ENCODE data around the gene FUOM. TPM values are rescaled to one million over a fixed set of nuclear protein-coding genes. Genes with fewer than 3 reads are reported as not detected.

Gene FUOM
- total RNA-seq, 2 donors from 2014 or later = 13.1 to 26.1 TPM

- no peak for ATAC-seq (ENCODE audit: insufficient number of reproducible peaks, low FRiP score, low read depth)
- no peak overlapping the region for H3K4me3 ChIP-seq
- H3K27me3 ChIP-seq (replicated peaks; ENCODE audit: insufficient read depth) = no peaks in the 10 kb centered on the region
- H3K4me1 ChIP-seq (ENCODE audit: control insufficient read depth in 1 of 2, low read depth in 2 of 2) = no peaks in the 10 kb centered on the region
- no peaks in the 10 kb centered on the region for H3K9me3 ChIP-seq
- no peak overlapping the region for H3K27ac ChIP-seq
- TF ChIP-seq CTCF (IDR thresholded peaks at IDR 0.05) = no peak
- peaks cover 35% of the 10 kb centered on the region for H3K36me3 ChIP-seq
- DNase-seq (ENCODE audit: low spot score) = no peak
Measured at GRCh38 chr10:133401981-133402725, 44.3 kb upstream of the FUOM start.

DNA sequence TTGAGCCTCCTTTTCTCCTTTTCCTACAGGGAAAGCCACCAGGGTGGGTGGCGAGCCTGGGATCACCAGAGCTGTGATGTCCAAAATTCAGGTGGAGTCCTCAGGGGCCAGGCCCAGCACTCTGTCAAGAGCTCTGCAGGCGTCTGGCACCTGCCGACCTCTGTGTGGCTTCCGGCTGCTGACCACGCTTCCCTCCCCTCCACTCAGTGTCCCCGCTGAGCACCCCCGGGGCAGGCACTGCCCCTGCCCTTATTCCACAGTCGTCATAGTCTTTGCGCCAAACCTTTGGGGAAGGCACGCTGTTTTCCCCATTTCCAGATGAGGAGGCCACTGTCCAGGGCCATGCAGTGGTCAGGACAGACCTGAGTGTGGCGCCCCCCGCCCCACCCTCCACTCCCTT lies 43.7 kb upstream of the FUOM start:
- H3K36me3 ChIP-seq = peaks cover 38% of the 10 kb centered on the region
- DNase-seq (ENCODE audit: low spot score) (no peak), ATAC-seq (ENCODE audit: insufficient number of reproducible peaks, low FRiP score, low read depth) (no peak)
- H3K27me3 ChIP-seq (replicated peaks; ENCODE audit: insufficient read depth) = no peaks in the 10 kb centered on the region
- H3K4me3 ChIP-seq = no peak overlapping the region
- no peak for TF ChIP-seq CTCF (IDR thresholded peaks at IDR 0.05)
- no peaks in the 10 kb centered on the region for H3K9me3 ChIP-seq
- no peak overlapping the region for H3K27ac ChIP-seq
- no peaks in the 10 kb centered on the region for H3K4me1 ChIP-seq (ENCODE audit: control insufficient read depth in 1 of 2, low read depth in 2 of 2)

GRCh38 chr10:133400624-133401424 lies 43.0 kb upstream of the FUOM start:
- no peak for DNase-seq (ENCODE audit: low spot score)
- no peaks in the 10 kb centered on the region for H3K9me3 ChIP-seq
- no peak for TF ChIP-seq CTCF (IDR thresholded peaks at IDR 0.05)
- H3K36me3 ChIP-seq = peaks cover 38% of the 10 kb centered on the region
- no peak overlapping the region for H3K4me3 ChIP-seq
- no peak for ATAC-seq (ENCODE audit: insufficient number of reproducible peaks, low FRiP score, low read depth)
- no peaks in the 10 kb centered on the region for H3K4me1 ChIP-seq (ENCODE audit: control insufficient read depth in 1 of 2, low read depth in 2 of 2)
- no peaks in the 10 kb centered on the region for H3K27me3 ChIP-seq (replicated peaks; ENCODE audit: insufficient read depth)
- H3K27ac ChIP-seq = no peak overlapping the region

GRCh38 chr10:133399123-133399601 lies 41.3 kb upstream of the FUOM start:
- peaks cover 34% of the 10 kb centered on the region for H3K36me3 ChIP-seq
- no peak for ATAC-seq (ENCODE audit: insufficient number of reproducible peaks, low FRiP score, low read depth)

More at GRCh38 chr10:133399123-133399601, 41.3 kb upstream of the FUOM start:
- no peak for TF ChIP-seq CTCF (IDR thresholded peaks at IDR 0.05)
- DNase-seq (ENCODE audit: low spot score) = no peak
- no peaks in the 10 kb centered on the region for H3K27me3 ChIP-seq (replicated peaks; ENCODE audit: insufficient read depth)
- H3K4me3 ChIP-seq = no peak overlapping the region
- no peak overlapping the region for H3K27ac ChIP-seq
- H3K4me1 ChIP-seq (ENCODE audit: control insufficient read depth in 1 of 2, low read depth in 2 of 2) = peaks cover 6 to 11% of the 10 kb centered on the region in 2 donors
- no peaks in the 10 kb centered on the region for H3K9me3 ChIP-seq

All from thoracic aorta (tissue), 2 donors.